ENCODE measurements around the gene COL27A1.

GRCh38 chr9:114200721-114201300 lies 45.5 kb downstream of the COL27A1 start:
- no peak for TF ChIP-seq CTCF (IDR thresholded peaks at IDR 0.05; ENCODE audit: borderline replicate concordance, extremely low read depth, low read length, poor library complexity, severe bottlenecking)
- TF ChIP-seq EZH2 (IDR thresholded peaks at IDR 0.05; ENCODE audit: borderline replicate concordance, low read depth, low read length, severe bottlenecking), result no peak
